Suppressor macrophage treated with lipopolysaccharide for 1 hour (primary cell): ENCODE measurements around the gene PCBP3.
"Not testable (repeated sequence)": the region's sequence is repeated elsewhere in the genome, so short reads cannot be mapped to it uniquely, and the experiment has no call there.

Experiments
- DNase-seq, 3 donors: peaks; one replicate each; pipeline ENCODE4 v3.0.0-alpha.2; 2020 to 2022

The PCBP3 gene

GRCh38 chr21:45643021-45643980, at the start of gene PCBP3:
Gene PCBP3 (plus strand): TSS chr21:45643725. CDS start chr21:45850086, 206,361 bp downstream.
- peak; percentile 96 to 100 (median 98) for DNase-seq

- DNase-seq = no peak
Measured at GRCh38 chr21:45594721-45595489, 48.6 kb upstream of the PCBP3 start.

- no peak for DNase-seq
Measured at GRCh38 chr21:45595574-45596295, 47.8 kb upstream of the PCBP3 start.

- peak; percentile 71 to 87 (median 77) for DNase-seq
Measured at GRCh38 chr21:45596704-45597318, 46.7 kb upstream of the PCBP3 start.

- no peak for DNase-seq
Measured at GRCh38 chr21:45598109-45598508, 45.4 kb upstream of the PCBP3 start.

- no peak for DNase-seq
Measured at GRCh38 chr21:45598666-45599065, 44.9 kb upstream of the PCBP3 start.

GRCh38 chr21:45599146-45599581, 44.4 kb upstream of the PCBP3 start:
- DNase-seq = no peak

- no peak for DNase-seq
Measured at GRCh38 chr21:45600248-45600647, 43.3 kb upstream of the PCBP3 start.

GRCh38 chr21:45601551-45601950, 42.0 kb upstream of the PCBP3 start:
- DNase-seq = no peak

GRCh38 chr21:45602106-45602505, 41.4 kb upstream of the PCBP3 start:
- no peak for DNase-seq

GRCh38 chr21:45603481-45603880, 40.0 kb upstream of the PCBP3 start:
- DNase-seq = no peak

GRCh38 chr21:45604681-45605080, 38.8 kb upstream of the PCBP3 start:
- not testable (repeated sequence) for DNase-seq

- DNase-seq = no peak
Measured at GRCh38 chr21:45607021-45607908, 36.3 kb upstream of the PCBP3 start.

- DNase-seq = no peak
Measured at GRCh38 chr21:45607909-45608295, 35.6 kb upstream of the PCBP3 start.

GRCh38 chr21:45608747-45609470, 34.6 kb upstream of the PCBP3 start:
- not testable (repeated sequence) for DNase-seq

GRCh38 chr21:45609616-45610015, 33.9 kb upstream of the PCBP3 start:
- DNase-seq = not testable (repeated sequence)

- DNase-seq = no peak
Measured at GRCh38 chr21:45611296-45611695, 32.2 kb upstream of the PCBP3 start.

GRCh38 chr21:45611939-45612664, 31.4 kb upstream of the PCBP3 start:
- no peak for DNase-seq

GRCh38 chr21:45612665-45613019, 30.9 kb upstream of the PCBP3 start:
- DNase-seq = not testable (repeated sequence)

- no peak for DNase-seq
Measured at GRCh38 chr21:45613396-45613795, 30.1 kb upstream of the PCBP3 start.
